Right lobe of liver (tissue), 6 donors: ENCODE results near the gene NEUROD1. TPM values are rescaled to one million over a fixed set of nuclear protein-coding genes. Genes with fewer than 3 reads are reported as not detected.

Experiments used
- ATAC-seq, 4 donors: fragments of 200-7000 bp; cut with Tn5 transposase; one replicate each; pipeline ENCODE4 v1.9.1; 2020; ENCODE audit warnings: mild to moderate bottlenecking in 4 of 4, moderate library complexity in 4 of 4
- DNase-seq, 3 donors: peaks; one replicate each; pipeline ENCODE4 v3.0.0-alpha.2; 2020
- H3K27ac ChIP-seq, 3 donors: fragments of 200-600 bp; one replicate each; pipeline ENCODE4 v1.8.0; 2022
- H3K27me3 ChIP-seq, 2 donors: fragments of 200-600 bp; one replicate each; pipeline ENCODE4 v1.8.0; 2022
- H3K36me3 ChIP-seq, 4 donors: fragments of 200-600 bp; sonication (generic) in 1 of 4; one replicate each; pipeline versions ENCODE4 v1.5.1 to v1.8.0; 2017 to 2022; ENCODE audit warnings: control low read depth in 1 of 4
- H3K4me1 ChIP-seq, 4 donors: fragments of 200-600 bp; sonication (generic) in 1 of 4; one replicate each; pipeline versions ENCODE4 v1.5.1 to v1.8.0; 2017 to 2022; ENCODE audit warnings: control low read depth in 1 of 4
- H3K4me3 ChIP-seq, 3 donors: fragments of 200-600 bp; one replicate each; pipeline ENCODE4 v1.8.0; 2022
- H3K9me3 ChIP-seq, 4 donors: fragments of 200-600 bp; sonication (generic) in 1 of 4; one replicate each; pipeline versions ENCODE4 v1.5.1 to v1.8.0; 2017 to 2022; ENCODE audit warnings: control low read depth in 1 of 4
- POLR2A ChIP-seq: fragments of 450-650 bp; IDR thresholded peaks from one replicate; pipeline ENCODE4 v1.6.1; 2017; ENCODE audit warnings: antibody characterized with exemption, mild to moderate bottlenecking
- WGBS: methylation state at CpG from one replicate; pipeline ENCODE4 v1.1.6; 2018; ENCODE audit warnings: low coverage, low lambda C conversion rate; ENCODE audit not compliant: insufficient coverage; ENCODE audit errors: missing lambda C conversion rate; 5-methylcytosine and 5-hydroxymethylcytosine counted together
- intact Hi-C, 2 donors: fragments of 100-400 bp; cut with DNase I; formaldehyde crosslinking; loops; one replicate each; pipeline versions ENCODE4 v1.11.2 to v1.14.1; 2022
- total RNA-seq, 6 experiments: library from RNA; depleted of rRNA in 2 of 6; stranded (reverse); fragments of >200 nt in 2 of 6; fragmentation: NEBNext Ultra II Directional in 3 of 6; extraction: Animal tissue kit (Norgen Biotek cat#: 25700) in 3 of 6; gene quantifications; one replicate each; pipeline versions ENCODE4 v1.1.0 to v1.2.4, GENCODE V29; 2016 to 2023
- TF ChIP-seq, protein P1 (sequence below), 4 donors: fragments of 200-600 bp in 3 of 4; fragments of 450-650 bp in 1 of 4; IDR thresholded peaks; one replicate each; pipeline versions ENCODE4 v1.5.1 to v1.8.0; 2016 to 2022; ENCODE audit warnings: antibody characterized with exemption in 4 of 4, mild to moderate bottlenecking in 2 of 4
- donor health status: DM: no; HTN: yes; CAD: no.
- donor health status: DM: no; HTN: no; CAD: no.
- donor health status: DM: no; HTN: no; CAD: no.
- donor health status: DM: no; HTN: yes; CAD: no.
- donor health status: DM: no; HTN: yes; CAD: no.

NEUROD1 gene
- total RNA-seq, 6 experiments from 2014 or later, result not detected

DNA sequence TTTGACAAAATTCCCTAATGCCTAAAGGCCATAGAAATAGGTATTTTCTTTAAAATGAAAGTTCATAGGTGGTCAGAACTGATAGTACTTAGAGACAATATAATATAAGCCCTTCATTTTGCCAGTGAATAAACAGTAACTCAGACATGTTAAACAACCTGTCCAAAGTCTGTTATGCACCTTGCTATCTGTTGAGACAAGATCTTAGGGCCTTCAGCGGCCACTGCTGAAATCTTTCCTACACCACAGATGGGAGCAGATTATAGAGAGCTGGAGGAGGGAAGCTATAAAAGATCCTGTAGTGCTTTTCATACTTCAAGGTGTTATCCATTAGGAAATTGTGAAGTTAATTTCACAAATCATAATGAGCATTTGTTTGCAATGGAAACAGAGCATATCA is 37.2 kb downstream of the NEUROD1 start:
- WGBS, result 57% methylated on average over 1 of the region's 1 CpG
- Histone ChIP-seq H3K4me1 (no peaks in the 10 kb centered on the region), H3K36me3 (no peaks in the 10 kb centered on the region), H3K4me3 (no peak overlapping the region), H3K27me3 (no peaks in the 10 kb centered on the region), H3K9me3 (no peaks in the 10 kb centered on the region), H3K27ac (no peak overlapping the region)
- TF ChIP-seq POLR2A, result no peak
- TF ChIP-seq, protein P1, sequence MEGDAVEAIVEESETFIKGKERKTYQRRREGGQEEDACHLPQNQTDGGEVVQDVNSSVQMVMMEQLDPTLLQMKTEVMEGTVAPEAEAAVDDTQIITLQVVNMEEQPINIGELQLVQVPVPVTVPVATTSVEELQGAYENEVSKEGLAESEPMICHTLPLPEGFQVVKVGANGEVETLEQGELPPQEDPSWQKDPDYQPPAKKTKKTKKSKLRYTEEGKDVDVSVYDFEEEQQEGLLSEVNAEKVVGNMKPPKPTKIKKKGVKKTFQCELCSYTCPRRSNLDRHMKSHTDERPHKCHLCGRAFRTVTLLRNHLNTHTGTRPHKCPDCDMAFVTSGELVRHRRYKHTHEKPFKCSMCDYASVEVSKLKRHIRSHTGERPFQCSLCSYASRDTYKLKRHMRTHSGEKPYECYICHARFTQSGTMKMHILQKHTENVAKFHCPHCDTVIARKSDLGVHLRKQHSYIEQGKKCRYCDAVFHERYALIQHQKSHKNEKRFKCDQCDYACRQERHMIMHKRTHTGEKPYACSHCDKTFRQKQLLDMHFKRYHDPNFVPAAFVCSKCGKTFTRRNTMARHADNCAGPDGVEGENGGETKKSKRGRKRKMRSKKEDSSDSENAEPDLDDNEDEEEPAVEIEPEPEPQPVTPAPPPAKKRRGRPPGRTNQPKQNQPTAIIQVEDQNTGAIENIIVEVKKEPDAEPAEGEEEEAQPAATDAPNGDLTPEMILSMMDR (IDR thresholded peaks at IDR 0.05), result no peak
- intact Hi-C loops, result no loop called here
- no peak for DNase-seq
- ATAC-seq, result no peak

DNA sequence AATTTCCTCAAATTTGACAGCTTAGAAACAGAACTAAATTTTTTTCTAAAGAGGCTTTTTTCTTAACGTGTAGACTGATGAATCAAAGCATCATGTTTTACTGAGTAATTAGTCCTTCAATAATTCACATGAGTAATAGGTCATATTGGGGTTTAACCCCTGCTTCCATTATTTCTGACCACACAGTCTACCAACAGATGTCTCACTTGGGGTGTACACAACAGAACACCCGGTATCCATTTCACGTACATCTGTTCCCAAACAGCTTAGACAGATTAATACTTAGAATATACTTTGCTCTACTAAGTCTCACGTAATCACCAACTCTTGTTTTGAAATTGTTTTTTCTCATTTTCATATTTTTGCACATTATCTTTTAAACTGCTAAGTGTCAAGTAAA is 38.2 kb downstream of the NEUROD1 start:
- TF ChIP-seq, protein P1 (IDR thresholded peaks at IDR 0.05), result no peak
- no peak for TF ChIP-seq POLR2A
- 61% methylated on average over 4 of the region's 4 CpGs for WGBS
- no peak overlapping the region for H3K27ac ChIP-seq
- no peak overlapping the region for H3K4me3 ChIP-seq
- intact Hi-C loops, result no loop called here
- no peaks in the 10 kb centered on the region for H3K9me3 ChIP-seq
- ATAC-seq (no peak), DNase-seq (no peak)
- H3K4me1 ChIP-seq, result no peaks in the 10 kb centered on the region
- H3K36me3 ChIP-seq, result no peaks in the 10 kb centered on the region
- H3K27me3 ChIP-seq, result no peaks in the 10 kb centered on the region

DNA sequence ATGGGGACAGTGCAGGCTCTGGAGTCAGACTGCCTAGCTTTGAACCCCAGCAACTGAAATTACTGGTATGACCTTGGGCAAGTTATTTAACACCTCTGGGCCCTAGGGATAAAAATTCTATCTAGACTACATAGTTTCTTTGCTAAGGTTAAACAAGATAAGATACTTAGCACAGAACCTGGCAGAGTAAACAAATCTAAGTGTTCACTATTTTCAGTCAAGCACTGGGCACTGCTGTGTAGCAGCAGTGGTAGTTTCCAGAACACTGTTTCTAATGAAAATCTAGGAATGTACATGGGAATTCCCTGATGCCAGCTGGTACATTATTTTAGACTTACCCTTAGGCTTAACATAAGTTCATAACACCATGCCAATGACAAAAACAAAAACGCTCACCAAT is 40.6 kb downstream of the NEUROD1 start:
- Histone ChIP-seq H3K36me3 (no peaks in the 10 kb centered on the region), H3K27ac (no peak overlapping the region), H3K9me3 (no peaks in the 10 kb centered on the region), H3K4me3 (no peak overlapping the region), H3K27me3 (no peaks in the 10 kb centered on the region), H3K4me1 (no peaks in the 10 kb centered on the region)
- TF ChIP-seq, protein P1 (IDR thresholded peaks at IDR 0.05), result no peak
- no peak for TF ChIP-seq POLR2A
- intact Hi-C loops, result no loop called here
- ATAC-seq (no peak), DNase-seq (no peak)
- WGBS, result 0% methylated on average over 1 of the region's 1 CpG

DNA sequence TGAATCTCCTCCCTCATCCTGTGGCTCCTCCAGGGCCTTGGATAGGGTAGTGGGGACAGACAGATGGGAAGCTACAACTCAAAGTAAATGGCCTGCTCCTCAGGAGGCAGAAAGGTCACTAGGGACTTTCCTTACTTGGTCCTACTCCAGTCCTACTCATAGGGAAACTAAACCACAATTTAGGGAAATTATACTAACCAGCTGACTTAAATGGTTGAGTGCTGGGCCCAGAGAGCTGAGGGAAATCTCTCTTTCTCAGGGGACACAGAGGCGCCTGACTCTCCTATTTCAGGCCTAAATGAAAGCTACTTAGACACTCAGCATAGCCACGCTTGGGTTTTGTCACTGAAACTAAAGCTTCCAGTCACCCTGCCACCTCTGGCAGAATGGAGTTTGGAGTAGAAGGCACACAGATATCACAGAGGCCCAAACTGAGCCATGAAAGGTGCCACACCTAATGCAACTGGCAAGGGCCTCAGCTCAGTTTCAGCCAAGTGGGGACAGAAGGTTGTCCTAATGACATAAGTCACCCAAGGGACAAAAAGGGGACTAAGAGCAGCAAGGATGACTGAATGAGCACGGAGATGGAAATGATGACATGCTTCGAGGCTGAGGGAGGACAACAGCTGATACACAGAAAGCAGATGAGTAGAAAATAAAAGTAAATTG is 47.5 kb downstream of the NEUROD1 start:
- H3K9me3 ChIP-seq, result no peaks in the 10 kb centered on the region
- no peaks in the 10 kb centered on the region for H3K4me1 ChIP-seq
- H3K27ac ChIP-seq, result no peak overlapping the region
- H3K27me3 ChIP-seq, result no peaks in the 10 kb centered on the region
- H3K4me3 ChIP-seq, result no peak overlapping the region
- intact Hi-C loops, result no loop called here
- no peak for DNase-seq
- ATAC-seq, result no peak
- TF ChIP-seq, protein P1 (IDR thresholded peaks at IDR 0.05), result no peak
- TF ChIP-seq POLR2A, result no peak
- 73% methylated on average over 4 of the region's 4 CpGs for WGBS
- H3K36me3 ChIP-seq, result no peaks in the 10 kb centered on the region
